Keratinocyte (primary cell): ENCODE results near the gene SLC25A21.

Experiments used
- EZH2 ChIP-seq: IDR thresholded peaks from one replicate; pipeline ENCODE4 v1.6.1; 2012; ENCODE audit warnings: inconsistent platforms, mild to moderate bottlenecking, low read length, moderate library complexity
- TF ChIP-seq, protein P1 (sequence below), 3 experiments: IDR thresholded peaks in 1 of 3; conservative IDR thresholded peaks in 1 of 3; optimal IDR thresholded peaks in 1 of 3; 2 replicates in 2 of 3; 3 replicates in 1 of 3; pipeline versions ENCODE3 to v1.5.1; 2011; ENCODE audit warnings: low read length in 3 of 3, mild to moderate bottlenecking in 3 of 3, moderate library complexity in 2 of 3, control low read depth in 1 of 3, inconsistent platforms in 1 of 3; ENCODE audit not compliant: insufficient read depth in 2 of 3; ENCODE audit errors: extremely low read depth in 1 of 3

DNA sequence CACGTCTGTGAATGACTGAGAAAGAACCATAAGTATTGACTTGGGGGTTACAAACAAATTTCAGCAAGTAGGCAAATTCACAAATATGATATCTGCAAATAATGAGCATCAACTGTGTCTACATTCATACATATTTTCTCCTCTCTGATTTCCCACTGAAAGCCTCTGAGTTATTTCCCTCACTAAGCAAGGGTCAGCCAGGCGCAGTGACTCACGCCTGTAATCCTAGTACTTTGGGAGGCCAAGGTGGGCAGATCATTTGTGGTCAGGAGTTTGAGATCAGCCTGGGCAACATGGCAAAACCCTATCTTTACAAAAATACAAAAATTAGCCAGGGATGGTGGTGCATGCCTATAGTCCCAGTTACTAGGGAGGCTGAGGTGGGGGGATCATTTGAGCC, 80.8 kb downstream of the SLC25A21 start:
- TF ChIP-seq, protein P1, sequence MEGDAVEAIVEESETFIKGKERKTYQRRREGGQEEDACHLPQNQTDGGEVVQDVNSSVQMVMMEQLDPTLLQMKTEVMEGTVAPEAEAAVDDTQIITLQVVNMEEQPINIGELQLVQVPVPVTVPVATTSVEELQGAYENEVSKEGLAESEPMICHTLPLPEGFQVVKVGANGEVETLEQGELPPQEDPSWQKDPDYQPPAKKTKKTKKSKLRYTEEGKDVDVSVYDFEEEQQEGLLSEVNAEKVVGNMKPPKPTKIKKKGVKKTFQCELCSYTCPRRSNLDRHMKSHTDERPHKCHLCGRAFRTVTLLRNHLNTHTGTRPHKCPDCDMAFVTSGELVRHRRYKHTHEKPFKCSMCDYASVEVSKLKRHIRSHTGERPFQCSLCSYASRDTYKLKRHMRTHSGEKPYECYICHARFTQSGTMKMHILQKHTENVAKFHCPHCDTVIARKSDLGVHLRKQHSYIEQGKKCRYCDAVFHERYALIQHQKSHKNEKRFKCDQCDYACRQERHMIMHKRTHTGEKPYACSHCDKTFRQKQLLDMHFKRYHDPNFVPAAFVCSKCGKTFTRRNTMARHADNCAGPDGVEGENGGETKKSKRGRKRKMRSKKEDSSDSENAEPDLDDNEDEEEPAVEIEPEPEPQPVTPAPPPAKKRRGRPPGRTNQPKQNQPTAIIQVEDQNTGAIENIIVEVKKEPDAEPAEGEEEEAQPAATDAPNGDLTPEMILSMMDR (optimal IDR thresholded peaks at IDR 0.05 in 1 of 3, IDR thresholded peaks at IDR 0.05 in 1 of 3, conservative IDR thresholded peaks at IDR 0.05 in 1 of 3; ENCODE audit: extremely low read depth in 1 of 3, insufficient read depth in 2 of 3, low read length in 3 of 3): no peak
- TF ChIP-seq EZH2: no peak
